ENCODE data around the gene DYDC2.
"Not testable (repeated sequence)": the region's sequence is repeated elsewhere in the genome, so short reads cannot be mapped to it uniquely, and the experiment has no call there.

The DYDC2 gene

GRCh38 chr10:80415734-80416478 lies 59.3 kb downstream of the DYDC2 start:
- DNase-seq, result no peak

- DNase-seq, result peak; percentile 51
Measured at GRCh38 chr10:80416479-80417098, 60.0 kb downstream of the DYDC2 start.

GRCh38 chr10:80417256-80417655 lies 60.7 kb downstream of the DYDC2 start:
- not testable (repeated sequence) for DNase-seq

Measured in DMS 273 treated with DMSO at 0.1 percent for 48 hours (cell line).